Measurements from ENCODE around the gene NLRP13.

NLRP13 gene

GRCh38 chr19:55898911-55899310 is 33.2 kb downstream of the NLRP13 start:
- DNase-seq = no peak

GRCh38 chr19:55882626-55883025 is 49.5 kb downstream of the NLRP13 start:
- DNase-seq = no peak

GRCh38 chr19:55877211-55877610 is 54.9 kb downstream of the NLRP13 start:
- DNase-seq = no peak

GRCh38 chr19:55870736-55871135 is 61.4 kb downstream of the NLRP13 start:
- no peak for DNase-seq

GRCh38 chr19:55867101-55867500 is 65.0 kb downstream of the NLRP13 start:
- DNase-seq = no peak

- no peak for DNase-seq
Observed at GRCh38 chr19:55866521-55866920, 65.6 kb downstream of the NLRP13 start.

- DNase-seq = no peak
Observed at GRCh38 chr19:55858969-55859368, 73.2 kb downstream of the NLRP13 start.

- DNase-seq = no peak
Observed at GRCh38 chr19:55858401-55858800, 73.7 kb downstream of the NLRP13 start.

GRCh38 chr19:55857974-55858373 is 74.2 kb downstream of the NLRP13 start:
- no peak for DNase-seq

- no peak for DNase-seq
Observed at GRCh38 chr19:55857149-55857548, 75.0 kb downstream of the NLRP13 start.

GRCh38 chr19:55855160-55855559 is 77.0 kb downstream of the NLRP13 start:
- DNase-seq = no peak

Measured in DMS79 treated with DMSO at 0.1 percent for 48 hours (cell line).